Measurements from ENCODE around the gene TRAPPC2. TPM values are rescaled to one million over a fixed set of nuclear protein-coding genes. Genes with fewer than 3 reads are reported as not detected.

TRAPPC2 gene
- total and polyA plus RNA-seq, 9 of the 15 experiments (the other 6 are each of a cell fraction or from before 2014, with no cell fraction given) = 10.3 to 30.6 (median 18.6) TPM

DNA sequence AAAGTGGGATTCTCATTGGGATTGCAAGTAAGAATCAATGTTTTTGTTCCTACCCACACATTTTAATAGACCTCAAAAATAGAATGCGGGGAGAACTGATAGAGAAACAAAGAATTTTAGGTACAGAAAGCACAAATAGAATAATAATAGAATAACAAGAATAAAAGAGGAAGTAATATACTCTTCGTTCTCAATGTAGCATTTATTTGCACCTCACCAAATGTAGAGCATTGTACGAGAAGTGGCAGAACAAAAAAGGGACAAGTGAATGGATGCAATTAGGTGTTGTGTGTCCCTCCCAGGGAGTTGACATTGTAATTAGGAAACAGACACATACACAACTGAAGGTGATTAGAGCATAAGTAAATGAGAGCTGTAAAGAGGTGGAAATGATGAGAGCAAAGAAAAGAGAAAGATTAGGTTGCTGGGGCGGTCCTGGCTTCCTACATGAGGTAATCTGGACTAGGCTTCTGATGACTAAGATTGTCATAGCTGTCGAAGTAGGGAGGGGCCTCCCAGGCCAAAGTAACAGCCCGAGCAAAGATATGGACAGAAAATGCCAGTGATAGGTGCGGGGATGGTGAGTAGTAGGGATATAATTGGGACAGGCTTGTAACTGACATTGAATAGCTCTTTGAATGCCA lies 35.1 kb downstream of the TRAPPC2 start:
- Histone ChIP-seq H4K20me1 (replicated peaks; ENCODE audit: control insufficient read depth, insufficient read depth, low read length) (peaks cover 17% of the 10 kb centered on the region; the same call in 1 of the 2 replicates), H3K79me2 (ENCODE audit: control insufficient read depth, insufficient read depth, low read length) (peaks cover 95% of the 10 kb centered on the region), H3K4me2 (ENCODE audit: insufficient read depth, low read length) (peak overlapping the region; percentile 14; the same call in 1 of the 2 replicates), H2AFZ (ENCODE audit: low read depth, low read length) (no peak overlapping the region), H3K27ac (ENCODE audit: extremely low read depth, low read depth, low read length) (peak overlapping the region; percentile 24; the same call in 2 of the 3 replicates), H3K9me1 (ENCODE audit: control insufficient read depth, insufficient read depth, low read length) (no peaks in the 10 kb centered on the region), H3K4me1 (replicated peaks in 1 of 2; ENCODE audit: control insufficient read depth in 2 of 2, insufficient read depth in 2 of 2, low read length in 2 of 2) (peaks cover 4 to 47% of the 10 kb centered on the region in 2 experiments), H3K27me3 (ENCODE audit: control insufficient read depth in 2 of 2, insufficient read depth in 2 of 2, low read length in 2 of 2) (no peaks in the 10 kb centered on the region), H3K9ac (ENCODE audit: insufficient read depth in 1 of 2, low read depth in 2 of 2, low read length in 2 of 2) (no peak overlapping the region), H3K9me3 (replicated peaks; ENCODE audit: control insufficient read depth, insufficient read depth, low read depth, low read length) (no peaks in the 10 kb centered on the region), H3K4me3 (no peak overlapping the region), H3K36me3 (ENCODE audit: control insufficient read depth, insufficient read depth, low read length) (peaks cover 19% of the 10 kb centered on the region; the same call in 2 of the 3 replicates)
- FAIRE-seq (peak; percentile 84), DNase-seq (ENCODE audit: extremely low read depth in 1 of 4, low spot score in 3 of 4) (peak; percentile 28 to 81 (median 60)), ATAC-seq (peak; percentile 91)
- CTCF ChIA-PET (ENCODE audit: low intra/inter-chr PET ratio) = no interaction called here
- intact Hi-C loops (cut with micrococcal nuclease) (loop anchor here (5.0 kb wide), 1 partner anchor 33 kb away; the partner anchor contains the start of genes OFD1 and TRAPPC2), in situ Hi-C loops (cut with MboI) (no loop called here)
- POLR2A ChIA-PET = interaction anchor here (0.9 to 1.5 kb wide), 5 partner anchors 10 to 35 kb away, joined by 3 to 6 read pairs (median 4); partner anchors contain the start of genes OFD1 and TRAPPC2
- 25% methylated on average over 6 of the region's 7 CpGs for WGBS (ENCODE audit: insufficient coverage, low coverage, missing lambda C conversion rate)
- BruUV-seq (replicated peaks) = no TSS peak
- TF ChIP-seq ZNF408 (CRISPR knock-in tag; IDR thresholded peaks at IDR 0.05; ENCODE audit: low read depth) = no peak
- TF ChIP-seq EP400 (IDR thresholded peaks at IDR 0.05) = peak; percentile 41; the same call in 1 of the 2 replicates
- peak; percentile 69 for TF ChIP-seq FOSL1 (tag; conservative IDR thresholded peaks at IDR 0.05)
- peak; percentile 63 for TF ChIP-seq DPF2 (IDR thresholded peaks at IDR 0.05)
- TF ChIP-seq, protein P1, sequence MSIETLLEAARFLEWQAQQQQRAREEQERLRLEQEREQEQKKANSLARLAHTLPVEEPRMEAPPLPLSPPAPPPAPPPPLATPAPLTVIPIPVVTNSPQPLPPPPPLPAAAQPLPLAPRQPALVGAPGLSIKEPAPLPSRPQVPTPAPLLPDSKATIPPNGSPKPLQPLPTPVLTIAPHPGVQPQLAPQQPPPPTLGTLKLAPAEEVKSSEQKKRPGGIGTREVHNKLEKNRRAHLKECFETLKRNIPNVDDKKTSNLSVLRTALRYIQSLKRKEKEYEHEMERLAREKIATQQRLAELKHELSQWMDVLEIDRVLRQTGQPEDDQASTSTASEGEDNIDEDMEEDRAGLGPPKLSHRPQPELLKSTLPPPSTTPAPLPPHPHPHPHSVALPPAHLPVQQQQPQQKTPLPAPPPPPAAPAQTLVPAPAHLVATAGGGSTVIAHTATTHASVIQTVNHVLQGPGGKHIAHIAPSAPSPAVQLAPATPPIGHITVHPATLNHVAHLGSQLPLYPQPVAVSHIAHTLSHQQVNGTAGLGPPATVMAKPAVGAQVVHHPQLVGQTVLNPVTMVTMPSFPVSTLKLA (conservative IDR thresholded peaks at IDR 0.05) = peak in 1 of 2 experiments; percentile 32; a peak in 1 of 4 replicates
- TF ChIP-seq, protein P2, sequence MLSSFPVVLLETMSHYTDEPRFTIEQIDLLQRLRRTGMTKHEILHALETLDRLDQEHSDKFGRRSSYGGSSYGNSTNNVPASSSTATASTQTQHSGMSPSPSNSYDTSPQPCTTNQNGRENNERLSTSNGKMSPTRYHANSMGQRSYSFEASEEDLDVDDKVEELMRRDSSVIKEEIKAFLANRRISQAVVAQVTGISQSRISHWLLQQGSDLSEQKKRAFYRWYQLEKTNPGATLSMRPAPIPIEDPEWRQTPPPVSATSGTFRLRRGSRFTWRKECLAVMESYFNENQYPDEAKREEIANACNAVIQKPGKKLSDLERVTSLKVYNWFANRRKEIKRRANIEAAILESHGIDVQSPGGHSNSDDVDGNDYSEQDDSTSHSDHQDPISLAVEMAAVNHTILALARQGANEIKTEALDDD (IDR thresholded peaks at IDR 0.05) = peak; percentile 90
- no peak for TF ChIP-seq RBFOX2 (IDR thresholded peaks at IDR 0.05; ENCODE audit: low read depth, low read length)
- TF ChIP-seq SMARCE1 (IDR thresholded peaks at IDR 0.05) = peak; percentile 59
- TF ChIP-seq, protein P3, sequence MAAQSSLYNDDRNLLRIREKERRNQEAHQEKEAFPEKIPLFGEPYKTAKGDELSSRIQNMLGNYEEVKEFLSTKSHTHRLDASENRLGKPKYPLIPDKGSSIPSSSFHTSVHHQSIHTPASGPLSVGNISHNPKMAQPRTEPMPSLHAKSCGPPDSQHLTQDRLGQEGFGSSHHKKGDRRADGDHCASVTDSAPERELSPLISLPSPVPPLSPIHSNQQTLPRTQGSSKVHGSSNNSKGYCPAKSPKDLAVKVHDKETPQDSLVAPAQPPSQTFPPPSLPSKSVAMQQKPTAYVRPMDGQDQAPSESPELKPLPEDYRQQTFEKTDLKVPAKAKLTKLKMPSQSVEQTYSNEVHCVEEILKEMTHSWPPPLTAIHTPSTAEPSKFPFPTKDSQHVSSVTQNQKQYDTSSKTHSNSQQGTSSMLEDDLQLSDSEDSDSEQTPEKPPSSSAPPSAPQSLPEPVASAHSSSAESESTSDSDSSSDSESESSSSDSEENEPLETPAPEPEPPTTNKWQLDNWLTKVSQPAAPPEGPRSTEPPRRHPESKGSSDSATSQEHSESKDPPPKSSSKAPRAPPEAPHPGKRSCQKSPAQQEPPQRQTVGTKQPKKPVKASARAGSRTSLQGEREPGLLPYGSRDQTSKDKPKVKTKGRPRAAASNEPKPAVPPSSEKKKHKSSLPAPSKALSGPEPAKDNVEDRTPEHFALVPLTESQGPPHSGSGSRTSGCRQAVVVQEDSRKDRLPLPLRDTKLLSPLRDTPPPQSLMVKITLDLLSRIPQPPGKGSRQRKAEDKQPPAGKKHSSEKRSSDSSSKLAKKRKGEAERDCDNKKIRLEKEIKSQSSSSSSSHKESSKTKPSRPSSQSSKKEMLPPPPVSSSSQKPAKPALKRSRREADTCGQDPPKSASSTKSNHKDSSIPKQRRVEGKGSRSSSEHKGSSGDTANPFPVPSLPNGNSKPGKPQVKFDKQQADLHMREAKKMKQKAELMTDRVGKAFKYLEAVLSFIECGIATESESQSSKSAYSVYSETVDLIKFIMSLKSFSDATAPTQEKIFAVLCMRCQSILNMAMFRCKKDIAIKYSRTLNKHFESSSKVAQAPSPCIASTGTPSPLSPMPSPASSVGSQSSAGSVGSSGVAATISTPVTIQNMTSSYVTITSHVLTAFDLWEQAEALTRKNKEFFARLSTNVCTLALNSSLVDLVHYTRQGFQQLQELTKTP (IDR thresholded peaks at IDR 0.05; ENCODE audit: low read depth in 1 of 2, partially characterized antibody in 2 of 2) = no peak
- 0 out of 2 replicates have a peak, but pooled peaks have one; percentile 19 for TF ChIP-seq NFE2 (IDR thresholded peaks at IDR 0.05; ENCODE audit: low read depth)
- peak; percentile 10 to 48; a peak in 1 of 4 replicates for TF ChIP-seq KDM1A (IDR thresholded peaks at IDR 0.05)
- peak; percentile 45 for TF ChIP-seq CREM (IDR thresholded peaks at IDR 0.05; ENCODE audit: low read depth)
- TF ChIP-seq, protein P4, sequence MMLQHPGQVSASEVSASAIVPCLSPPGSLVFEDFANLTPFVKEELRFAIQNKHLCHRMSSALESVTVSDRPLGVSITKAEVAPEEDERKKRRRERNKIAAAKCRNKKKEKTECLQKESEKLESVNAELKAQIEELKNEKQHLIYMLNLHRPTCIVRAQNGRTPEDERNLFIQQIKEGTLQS (IDR thresholded peaks at IDR 0.05) = peak; percentile 71
- TF ChIP-seq, protein P4 (CRISPR knock-in tag; conservative IDR thresholded peaks at IDR 0.05) = no peak

All from K562 (cell line).